Endothelial cell of umbilical vein (primary cell): ENCODE results near the gene CCDC171. TPM values are rescaled to one million over a fixed set of nuclear protein-coding genes. Genes with fewer than 3 reads are reported as not detected.

ENCODE experiments used
- BruUV-seq: library from RNA; stranded (reverse); fragments of 400-500 nt; replicated peaks from 2 replicates; lab custom pipeline; 2021; lab: Mats Ljungman, UMichigan
- CTCF ChIA-PET: fragments of 300-600, 350-600 bp; sonication (Branson Sonifier 250); formaldehyde crosslinking; loops from one replicate; lab custom pipeline; 2021; ENCODE audit warnings: antibody characterized with exemption, inconsistent platforms; lab: Charles Lee
- POLR2A ChIA-PET: fragments of 300-600, 350-600 bp; sonication (Branson Sonifier 250); formaldehyde crosslinking; loops from one replicate; lab custom pipeline; 2021; ENCODE audit warnings: antibody characterized with exemption, inconsistent platforms; lab: Charles Lee
- DNase-seq: peaks from one replicate; pipeline ENCODE4 v3.0.0-alpha.2; 2011; ENCODE audit warnings: low read depth, low spot score
- FAIRE-seq: peaks from 2 replicates; lab custom pipeline; 2011; peaks lifted over from hg19 to GRCh38; lab: Jason Lieb, UNC
- H2AFZ ChIP-seq: 2 replicates; pipeline ENCODE4 v1.6.0; 2012; ENCODE audit warnings: low read depth, low read length, control low read depth, inconsistent platforms
- H3K27ac ChIP-seq: 2 replicates; pipeline ENCODE4 v1.5.1; 2011; ENCODE audit warnings: low read depth, mild to moderate bottlenecking, control low read depth, low read length, moderate library complexity; ENCODE audit not compliant: insufficient read depth
- H3K27me3 ChIP-seq, 2 experiments: 2 replicates each; pipeline versions ENCODE4 v1.6.0 to v1.6.1; 2011; ENCODE audit warnings: low read length in 2 of 2, mixed read lengths in 1 of 2; ENCODE audit not compliant: control insufficient read depth in 2 of 2, insufficient read depth in 2 of 2
- H3K36me3 ChIP-seq, 2 experiments: 2 replicates in 1 of 2; 3 replicates in 1 of 2; pipeline ENCODE4 v1.5.1; 2011; ENCODE audit warnings: low read length in 2 of 2, mild to moderate bottlenecking in 1 of 2, moderate library complexity in 1 of 2; ENCODE audit not compliant: control insufficient read depth in 2 of 2, insufficient read depth in 2 of 2; ENCODE audit errors: extremely low read depth in 1 of 2
- H3K4me1 ChIP-seq: 3 replicates; pipeline ENCODE4 v1.5.1; 2011; ENCODE audit warnings: mild to moderate bottlenecking, low read length; ENCODE audit not compliant: control insufficient read depth, insufficient read depth; ENCODE audit errors: extremely low read depth
- H3K4me2 ChIP-seq: 2 replicates; pipeline ENCODE4 v1.6.1; 2011; ENCODE audit warnings: low read length, control low read depth, mixed read lengths; ENCODE audit not compliant: insufficient read depth
- H3K4me3 ChIP-seq, 3 experiments: fragments of 200-600 bp in 1 of 3; sonication (generic), shearing (Covaris generic) in 1 of 3; replicated peaks in 1 of 3; 2 replicates each; pipeline ENCODE4 v1.5.1; 2011 to 2016; ENCODE audit warnings: control low read depth in 3 of 3, low read length in 3 of 3, mild to moderate bottlenecking in 2 of 3, inconsistent platforms in 1 of 3, low read depth in 1 of 3, moderate library complexity in 1 of 3; ENCODE audit not compliant: insufficient read depth in 1 of 3
- H3K79me2 ChIP-seq: 2 replicates; pipeline ENCODE4 v1.6.0; 2012; ENCODE audit warnings: low read length, inconsistent platforms; ENCODE audit not compliant: control insufficient read depth, insufficient read depth
- H3K9ac ChIP-seq: replicated peaks from 2 replicates; pipeline ENCODE3; 2011; ENCODE audit warnings: low read length, control low read depth; ENCODE audit not compliant: insufficient read depth; ENCODE audit errors: extremely low read depth
- H3K9me1 ChIP-seq: replicated peaks from 3 replicates; pipeline ENCODE4 v1.6.0; 2011; ENCODE audit warnings: mild to moderate bottlenecking, low read length; ENCODE audit not compliant: control insufficient read depth, insufficient read depth; ENCODE audit errors: extremely low read depth
- H3K9me3 ChIP-seq: replicated peaks from 2 replicates; pipeline ENCODE4 v1.5.1; 2012; ENCODE audit warnings: low read length, inconsistent platforms; ENCODE audit not compliant: control insufficient read depth, insufficient read depth
- H4K20me1 ChIP-seq: replicated peaks from 2 replicates; pipeline ENCODE3; 2011; ENCODE audit warnings: mild to moderate bottlenecking, low read length; ENCODE audit not compliant: control insufficient read depth, insufficient read depth; ENCODE audit errors: extremely low read depth
- CTCF ChIP-seq, 2 donors: IDR thresholded peaks; 1 replicate in 1 of 2; 2 replicates in 1 of 2; pipeline ENCODE4 v1.5.1; 2011; ENCODE audit warnings: low read length in 2 of 2, mild to moderate bottlenecking in 2 of 2, moderate library complexity in 2 of 2, control low read depth in 1 of 2, inconsistent platforms in 1 of 2, low read depth in 1 of 2; ENCODE audit not compliant: insufficient read depth in 1 of 2; ENCODE audit errors: extremely low read depth in 1 of 2
- EZH2 ChIP-seq: IDR thresholded peaks from 2 replicates; pipeline ENCODE4 v1.6.1; 2012; ENCODE audit warnings: borderline replicate concordance, low read depth, mild to moderate bottlenecking, moderate library complexity, low read length, inconsistent platforms; ENCODE audit not compliant: severe bottlenecking
- FOS ChIP-seq: IDR thresholded peaks from 2 replicates; pipeline ENCODE4 v1.6.1; 2011; ENCODE audit warnings: mild to moderate bottlenecking, low read length, moderate library complexity, borderline replicate concordance; ENCODE audit not compliant: insufficient read depth
- GATA2 ChIP-seq: IDR thresholded peaks from 2 replicates; pipeline ENCODE4 v1.7.0; 2011; ENCODE audit warnings: low read depth, mild to moderate bottlenecking, moderate library complexity, mixed read lengths, low read length; ENCODE audit not compliant: insufficient read length, insufficient read depth
- JUN ChIP-seq: IDR thresholded peaks from 2 replicates; pipeline ENCODE4 v1.6.1; 2011; ENCODE audit warnings: borderline replicate concordance, low read depth; ENCODE audit not compliant: insufficient read length, insufficient read depth
- MAX ChIP-seq: IDR thresholded peaks from 2 replicates; pipeline ENCODE4 v1.6.1; 2011; ENCODE audit not compliant: insufficient read depth, insufficient read length
- MYC ChIP-seq: IDR thresholded peaks from one replicate; pipeline ENCODE4 v1.6.1; 2011; ENCODE audit warnings: mild to moderate bottlenecking, low read depth, low read length
- POLR2A ChIP-seq: IDR thresholded peaks from 2 replicates; pipeline ENCODE4 v1.6.1; 2012; ENCODE audit warnings: low read depth, mild to moderate bottlenecking, control low read depth, low read length
- POLR2AphosphoS5 ChIP-seq: IDR thresholded peaks from 2 replicates; pipeline ENCODE4 v1.6.1; 2012; ENCODE audit warnings: low read depth, mild to moderate bottlenecking, control low read depth, low read length, moderate library complexity; ENCODE audit not compliant: insufficient read depth
- dilution Hi-C: fragments of 300-500 bp; cut with MboI; formaldehyde crosslinking; loops from one replicate; pipeline ENCODE4 v1.15.0; 2019; ENCODE audit warnings: low sequenced_read_pairs; ENCODE audit not compliant: extremely low pct_ligation_motif_present
- intact Hi-C: fragments of 100-400 bp; cut with micrococcal nuclease; formaldehyde crosslinking; loops from one replicate; pipeline ENCODE4 v1.10.0; 2022
- polyA plus RNA-seq, 4 experiments: library from polyadenylated mRNA; depleted of rRNA in 3 of 4; stranded (reverse) in 3 of 4; unstranded in 1 of 4; fragments of >200 nt; gene quantifications; 2 replicates each; pipeline versions ENCODE4 v1.2.1 to v1.2.3, GENCODE V29; 2011 to 2012; ENCODE audit warnings: missing spikeins in 1 of 4
- total RNA-seq: library from RNA; stranded (reverse); gene quantifications from 2 replicates; pipeline ENCODE4 v1.2.3, GENCODE V29; 2021

CCDC171 gene
- total and polyA plus RNA-seq, 2 donors (not counting 3 experiments of a cell fraction or from before 2014, with no cell fraction given), result 0.58 to 1.4 TPM

GRCh38 chr9:15524845-15525455 is 27.9 kb upstream of the CCDC171 start:
- Histone ChIP-seq H3K4me2 (peak overlapping the region; percentile 69), H2AFZ (peak overlapping the region; percentile 6), H3K36me3 (no peaks in the 10 kb centered on the region), H3K9me1 (no peaks in the 10 kb centered on the region), H3K27me3 (no peaks in the 10 kb centered on the region), H3K9ac (no peak overlapping the region), H3K4me1 (peaks cover 12% of the 10 kb centered on the region), H4K20me1 (no peaks in the 10 kb centered on the region), H3K9me3 (no peaks in the 10 kb centered on the region), H3K79me2 (no peaks in the 10 kb centered on the region), H3K27ac (no peak overlapping the region), H3K4me3 (no peak overlapping the region)
- dilution Hi-C loops (no loop called here), intact Hi-C loops (loop anchor here (2.0 kb wide), 1 partner anchor 14 kb away; the partner anchor contains the start of gene PSIP1)
- ChIA-PET POLR2A (no interaction called here), CTCF (interaction anchor here (1.0 to 3.3 kb wide), 4 partner anchors 9 to 24 kb away, joined by 3 to 8 read pairs (median 4); no protein-coding TSS in a partner anchor)
- peak; percentile 57 for FAIRE-seq
- no TSS peak for BruUV-seq
- no peak for TF ChIP-seq GATA2
- no peak for TF ChIP-seq FOS
- peak; percentile 77 for DNase-seq

GRCh38 chr9:15525958-15526357 is 26.9 kb upstream of the CCDC171 start:
- dilution Hi-C loops, result no loop called here
- intact Hi-C loops, result loop anchor here (2.0 kb wide), 1 partner anchor 15 kb away; the partner anchor contains the start of gene PSIP1
- no peak for DNase-seq
- CTCF ChIA-PET, result interaction anchor here (1.5 to 3.3 kb wide), 2 partner anchors 8 to 12 kb away, joined by 4 to 8 read pairs; no protein-coding TSS in a partner anchor
- H3K9me1 ChIP-seq, result no peaks in the 10 kb centered on the region
- no peaks in the 10 kb centered on the region for H3K79me2 ChIP-seq
- no peak overlapping the region for H3K27ac ChIP-seq
- no peak overlapping the region for H3K9ac ChIP-seq
- no peak overlapping the region for H3K4me3 ChIP-seq
- peaks cover 12% of the 10 kb centered on the region for H3K4me1 ChIP-seq
- H3K36me3 ChIP-seq, result no peaks in the 10 kb centered on the region
- FAIRE-seq, result no peak
- H3K9me3 ChIP-seq, result no peaks in the 10 kb centered on the region
- no peak for TF ChIP-seq JUN
- no peak for TF ChIP-seq FOS
- TF ChIP-seq CTCF (IDR thresholded peaks at IDR 0.05; ENCODE audit: extremely low read depth in 1 of 2, insufficient read depth in 1 of 2, low read depth in 1 of 2, low read length in 2 of 2), result no peak
- no peak for TF ChIP-seq POLR2AphosphoS5
- no peak for TF ChIP-seq POLR2A
- no peak for TF ChIP-seq MAX
- TF ChIP-seq EZH2, result no peak
- TF ChIP-seq MYC, result no peak
- no peak for TF ChIP-seq GATA2
- no TSS peak for BruUV-seq
- H2AFZ ChIP-seq, result no peak overlapping the region
- H3K27me3 ChIP-seq, result no peaks in the 10 kb centered on the region
- H3K4me2 ChIP-seq, result no peak overlapping the region
- no peaks in the 10 kb centered on the region for H4K20me1 ChIP-seq
- POLR2A ChIA-PET, result no interaction called here
